Endothelial cell of umbilical vein (primary cell): ENCODE data around the gene C1QTNF8. TPM values are rescaled to one million over a fixed set of nuclear protein-coding genes. Genes with fewer than 3 reads are reported as not detected.

Experiments
- BruUV-seq: library from RNA; stranded (reverse); fragments of 400-500 nt; replicated peaks from 2 replicates; lab custom pipeline; 2021; lab: Mats Ljungman, UMichigan
- CTCF ChIA-PET: fragments of 300-600, 350-600 bp; sonication (Branson Sonifier 250); formaldehyde crosslinking; loops from one replicate; lab custom pipeline; 2021; ENCODE audit warnings: antibody characterized with exemption, inconsistent platforms; lab: Charles Lee
- POLR2A ChIA-PET: fragments of 300-600, 350-600 bp; sonication (Branson Sonifier 250); formaldehyde crosslinking; loops from one replicate; lab custom pipeline; 2021; ENCODE audit warnings: antibody characterized with exemption, inconsistent platforms; lab: Charles Lee
- DNase-seq: peaks from one replicate; pipeline ENCODE4 v3.0.0-alpha.2; 2011; ENCODE audit warnings: low read depth, low spot score
- FAIRE-seq: peaks from 2 replicates; lab custom pipeline; 2011; peaks lifted over from hg19 to GRCh38; lab: Jason Lieb, UNC
- H2AFZ ChIP-seq: 2 replicates; pipeline ENCODE4 v1.6.0; 2012; ENCODE audit warnings: low read depth, low read length, control low read depth, inconsistent platforms
- H3K27ac ChIP-seq: 2 replicates; pipeline ENCODE4 v1.5.1; 2011; ENCODE audit warnings: low read depth, mild to moderate bottlenecking, control low read depth, low read length, moderate library complexity; ENCODE audit not compliant: insufficient read depth
- H3K27me3 ChIP-seq, 2 experiments: 2 replicates each; pipeline versions ENCODE4 v1.6.0 to v1.6.1; 2011; ENCODE audit warnings: low read length in 2 of 2, mixed read lengths in 1 of 2; ENCODE audit not compliant: control insufficient read depth in 2 of 2, insufficient read depth in 2 of 2
- H3K36me3 ChIP-seq, 2 experiments: 2 replicates in 1 of 2; 3 replicates in 1 of 2; pipeline ENCODE4 v1.5.1; 2011; ENCODE audit warnings: low read length in 2 of 2, mild to moderate bottlenecking in 1 of 2, moderate library complexity in 1 of 2; ENCODE audit not compliant: control insufficient read depth in 2 of 2, insufficient read depth in 2 of 2; ENCODE audit errors: extremely low read depth in 1 of 2
- H3K4me1 ChIP-seq: 3 replicates; pipeline ENCODE4 v1.5.1; 2011; ENCODE audit warnings: mild to moderate bottlenecking, low read length; ENCODE audit not compliant: control insufficient read depth, insufficient read depth; ENCODE audit errors: extremely low read depth
- H3K4me2 ChIP-seq: 2 replicates; pipeline ENCODE4 v1.6.1; 2011; ENCODE audit warnings: low read length, control low read depth, mixed read lengths; ENCODE audit not compliant: insufficient read depth
- H3K4me3 ChIP-seq, 3 experiments: fragments of 200-600 bp in 1 of 3; sonication (generic), shearing (Covaris generic) in 1 of 3; replicated peaks in 1 of 3; 2 replicates each; pipeline ENCODE4 v1.5.1; 2011 to 2016; ENCODE audit warnings: control low read depth in 3 of 3, low read length in 3 of 3, mild to moderate bottlenecking in 2 of 3, inconsistent platforms in 1 of 3, low read depth in 1 of 3, moderate library complexity in 1 of 3; ENCODE audit not compliant: insufficient read depth in 1 of 3
- H3K79me2 ChIP-seq: 2 replicates; pipeline ENCODE4 v1.6.0; 2012; ENCODE audit warnings: low read length, inconsistent platforms; ENCODE audit not compliant: control insufficient read depth, insufficient read depth
- H3K9ac ChIP-seq: replicated peaks from 2 replicates; pipeline ENCODE3; 2011; ENCODE audit warnings: low read length, control low read depth; ENCODE audit not compliant: insufficient read depth; ENCODE audit errors: extremely low read depth
- H3K9me1 ChIP-seq: replicated peaks from 3 replicates; pipeline ENCODE4 v1.6.0; 2011; ENCODE audit warnings: mild to moderate bottlenecking, low read length; ENCODE audit not compliant: control insufficient read depth, insufficient read depth; ENCODE audit errors: extremely low read depth
- H3K9me3 ChIP-seq: replicated peaks from 2 replicates; pipeline ENCODE4 v1.5.1; 2012; ENCODE audit warnings: low read length, inconsistent platforms; ENCODE audit not compliant: control insufficient read depth, insufficient read depth
- H4K20me1 ChIP-seq: replicated peaks from 2 replicates; pipeline ENCODE3; 2011; ENCODE audit warnings: mild to moderate bottlenecking, low read length; ENCODE audit not compliant: control insufficient read depth, insufficient read depth; ENCODE audit errors: extremely low read depth
- EZH2 ChIP-seq: IDR thresholded peaks from 2 replicates; pipeline ENCODE4 v1.6.1; 2012; ENCODE audit warnings: borderline replicate concordance, low read depth, mild to moderate bottlenecking, moderate library complexity, low read length, inconsistent platforms; ENCODE audit not compliant: severe bottlenecking
- FOS ChIP-seq: IDR thresholded peaks from 2 replicates; pipeline ENCODE4 v1.6.1; 2011; ENCODE audit warnings: mild to moderate bottlenecking, low read length, moderate library complexity, borderline replicate concordance; ENCODE audit not compliant: insufficient read depth
- GATA2 ChIP-seq: IDR thresholded peaks from 2 replicates; pipeline ENCODE4 v1.7.0; 2011; ENCODE audit warnings: low read depth, mild to moderate bottlenecking, moderate library complexity, mixed read lengths, low read length; ENCODE audit not compliant: insufficient read length, insufficient read depth
- JUN ChIP-seq: IDR thresholded peaks from 2 replicates; pipeline ENCODE4 v1.6.1; 2011; ENCODE audit warnings: borderline replicate concordance, low read depth; ENCODE audit not compliant: insufficient read length, insufficient read depth
- MYC ChIP-seq: IDR thresholded peaks from one replicate; pipeline ENCODE4 v1.6.1; 2011; ENCODE audit warnings: mild to moderate bottlenecking, low read depth, low read length
- POLR2A ChIP-seq: IDR thresholded peaks from 2 replicates; pipeline ENCODE4 v1.6.1; 2012; ENCODE audit warnings: low read depth, mild to moderate bottlenecking, control low read depth, low read length
- POLR2AphosphoS5 ChIP-seq: IDR thresholded peaks from 2 replicates; pipeline ENCODE4 v1.6.1; 2012; ENCODE audit warnings: low read depth, mild to moderate bottlenecking, control low read depth, low read length, moderate library complexity; ENCODE audit not compliant: insufficient read depth
- dilution Hi-C: fragments of 300-500 bp; cut with MboI; formaldehyde crosslinking; loops from one replicate; pipeline ENCODE4 v1.15.0; 2019; ENCODE audit warnings: low sequenced_read_pairs; ENCODE audit not compliant: extremely low pct_ligation_motif_present
- intact Hi-C: fragments of 100-400 bp; cut with micrococcal nuclease; formaldehyde crosslinking; loops from one replicate; pipeline ENCODE4 v1.10.0; 2022
- polyA plus RNA-seq, 4 experiments: library from polyadenylated mRNA; depleted of rRNA in 3 of 4; stranded (reverse) in 3 of 4; unstranded in 1 of 4; fragments of >200 nt; gene quantifications; 2 replicates each; pipeline versions ENCODE4 v1.2.1 to v1.2.3, GENCODE V29; 2011 to 2012; ENCODE audit warnings: missing spikeins in 1 of 4
- total RNA-seq: library from RNA; stranded (reverse); gene quantifications from 2 replicates; pipeline ENCODE4 v1.2.3, GENCODE V29; 2021
- TF ChIP-seq, protein P1 (sequence below), 2 donors: IDR thresholded peaks; 1 replicate in 1 of 2; 2 replicates in 1 of 2; pipeline ENCODE4 v1.5.1; 2011; ENCODE audit warnings: low read length in 2 of 2, mild to moderate bottlenecking in 2 of 2, moderate library complexity in 2 of 2, control low read depth in 1 of 2, inconsistent platforms in 1 of 2, low read depth in 1 of 2; ENCODE audit not compliant: insufficient read depth in 1 of 2; ENCODE audit errors: extremely low read depth in 1 of 2
- TF ChIP-seq, protein P2 (sequence below): IDR thresholded peaks from 2 replicates; pipeline ENCODE4 v1.6.1; 2011; ENCODE audit not compliant: insufficient read depth, insufficient read length

The C1QTNF8 gene
- total and polyA plus RNA-seq, 2 donors (not counting 3 experiments of a cell fraction or from before 2014, with no cell fraction given) = not detected

DNA sequence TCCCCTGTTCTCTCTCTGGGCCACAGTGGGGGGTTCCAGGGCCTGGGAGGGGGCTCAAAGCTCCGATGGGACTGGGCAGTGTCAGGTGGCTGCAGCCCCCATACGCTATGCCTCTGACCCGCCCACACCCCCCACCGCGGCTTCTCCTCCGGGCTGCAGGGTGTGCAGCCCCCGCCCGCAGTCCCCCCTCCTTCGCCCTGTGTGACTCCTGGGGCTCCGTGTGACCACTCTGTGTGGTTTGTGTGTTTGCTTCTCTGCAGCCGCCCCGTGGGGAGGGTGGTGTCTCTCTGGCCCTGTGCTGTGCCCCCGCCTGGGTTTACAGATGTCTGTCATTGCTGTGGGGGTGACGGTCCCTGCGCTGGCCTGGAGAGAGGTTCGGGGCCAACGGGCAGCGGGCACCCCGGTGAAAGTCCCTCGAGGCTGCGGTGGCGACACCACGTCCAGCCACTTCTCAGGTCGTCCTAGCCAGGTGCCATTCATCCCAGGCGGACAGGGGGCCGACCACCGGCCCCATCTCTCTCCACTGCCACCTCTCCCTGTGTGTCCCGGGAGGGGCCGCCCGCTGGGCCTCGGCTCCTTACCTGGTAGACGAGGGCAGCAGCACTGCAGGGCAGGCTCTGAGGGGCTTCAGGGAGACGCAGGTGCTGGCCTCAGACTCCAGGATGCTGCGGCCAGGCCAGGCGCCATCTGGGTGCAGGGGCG is 18.0 kb downstream of the C1QTNF8 start:
- no peak overlapping the region for H3K4me3 ChIP-seq
- no peaks in the 10 kb centered on the region for H4K20me1 ChIP-seq
- CTCF ChIA-PET = interaction anchor here (0.9 to 1.8 kb wide), 2 partner anchors 10 to 21 kb away, joined by 3 to 12 read pairs; no protein-coding TSS in a partner anchor
- POLR2A ChIA-PET = no interaction called here
- no peaks in the 10 kb centered on the region for H3K9me3 ChIP-seq
- peaks cover 29% of the 10 kb centered on the region for H3K4me1 ChIP-seq
- no peak for TF ChIP-seq MYC
- TF ChIP-seq GATA2 = no peak
- no peak for TF ChIP-seq POLR2A
- TF ChIP-seq, protein P1, sequence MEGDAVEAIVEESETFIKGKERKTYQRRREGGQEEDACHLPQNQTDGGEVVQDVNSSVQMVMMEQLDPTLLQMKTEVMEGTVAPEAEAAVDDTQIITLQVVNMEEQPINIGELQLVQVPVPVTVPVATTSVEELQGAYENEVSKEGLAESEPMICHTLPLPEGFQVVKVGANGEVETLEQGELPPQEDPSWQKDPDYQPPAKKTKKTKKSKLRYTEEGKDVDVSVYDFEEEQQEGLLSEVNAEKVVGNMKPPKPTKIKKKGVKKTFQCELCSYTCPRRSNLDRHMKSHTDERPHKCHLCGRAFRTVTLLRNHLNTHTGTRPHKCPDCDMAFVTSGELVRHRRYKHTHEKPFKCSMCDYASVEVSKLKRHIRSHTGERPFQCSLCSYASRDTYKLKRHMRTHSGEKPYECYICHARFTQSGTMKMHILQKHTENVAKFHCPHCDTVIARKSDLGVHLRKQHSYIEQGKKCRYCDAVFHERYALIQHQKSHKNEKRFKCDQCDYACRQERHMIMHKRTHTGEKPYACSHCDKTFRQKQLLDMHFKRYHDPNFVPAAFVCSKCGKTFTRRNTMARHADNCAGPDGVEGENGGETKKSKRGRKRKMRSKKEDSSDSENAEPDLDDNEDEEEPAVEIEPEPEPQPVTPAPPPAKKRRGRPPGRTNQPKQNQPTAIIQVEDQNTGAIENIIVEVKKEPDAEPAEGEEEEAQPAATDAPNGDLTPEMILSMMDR (IDR thresholded peaks at IDR 0.05; ENCODE audit: extremely low read depth in 1 of 2, insufficient read depth in 1 of 2, low read depth in 1 of 2, low read length in 2 of 2) = no peak
- no peak for TF ChIP-seq POLR2AphosphoS5
- no peak for TF ChIP-seq JUN
- TF ChIP-seq EZH2 = no peak
- TF ChIP-seq, protein P2, sequence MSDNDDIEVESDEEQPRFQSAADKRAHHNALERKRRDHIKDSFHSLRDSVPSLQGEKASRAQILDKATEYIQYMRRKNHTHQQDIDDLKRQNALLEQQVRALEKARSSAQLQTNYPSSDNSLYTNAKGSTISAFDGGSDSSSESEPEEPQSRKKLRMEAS = no peak
- TF ChIP-seq FOS = no peak
- FAIRE-seq (no peak), DNase-seq (no peak)
- no peaks in the 10 kb centered on the region for H3K36me3 ChIP-seq
- H3K27ac ChIP-seq = no peak overlapping the region
- no peaks in the 10 kb centered on the region for H3K79me2 ChIP-seq
- no peak overlapping the region for H3K9ac ChIP-seq
- peaks cover 0 to 4% of the 10 kb centered on the region in 2 experiments for H3K27me3 ChIP-seq
- no peak overlapping the region for H3K4me2 ChIP-seq
- intact Hi-C loops (no loop called here), dilution Hi-C loops (no loop called here)
- no TSS peak for BruUV-seq
- no peaks in the 10 kb centered on the region for H3K9me1 ChIP-seq
- no peak overlapping the region for H2AFZ ChIP-seq
